GM12878 (cell line): ENCODE results near the gene CDR2. TPM values are rescaled to one million over a fixed set of nuclear protein-coding genes. Genes with fewer than 3 reads are reported as not detected.

Experiments used
- ATAC-seq: fragments of 200-7000 bp; cut with Tn5 transposase; 3 replicates; pipeline ENCODE4 v1.9.1; 2020; ENCODE audit warnings: mild to moderate bottlenecking, moderate library complexity
- BruUV-seq: library from RNA; stranded (reverse); fragments of 400-500 nt; replicated peaks from 2 replicates; lab custom pipeline; 2021; lab: Mats Ljungman, UMichigan
- CTCF ChIA-PET: fragments of 300-600 bp; sonication (Branson Sonifier 250); formaldehyde crosslinking; extraction: SDS; loops from one replicate; lab custom pipeline; 2021; ENCODE audit warnings: inconsistent platforms; lab: Yijun Ruan, JAX
- POLR2A ChIA-PET: fragments of 350-600 bp; formaldehyde crosslinking; extraction: SDS; loops from one replicate; lab custom pipeline; 2021; ENCODE audit warnings: inconsistent platforms; lab: Charles Lee
- RAD21 ChIA-PET: fragments of 300-600 bp; sonication (Branson Sonifier 250); formaldehyde crosslinking; loops from one replicate; lab custom pipeline; 2023; ENCODE audit warnings: antibody characterized with exemption; ENCODE audit not compliant: unreplicated experiment; lab: Charles Lee
- SMC1A ChIA-PET: fragments of 300-600 bp; sonication (Branson Sonifier 250); formaldehyde crosslinking; loops from one replicate; lab custom pipeline; 2023; ENCODE audit not compliant: unreplicated experiment, uncharacterized antibody; lab: Charles Lee
- DNase-seq: peaks from one replicate; pipeline ENCODE4 v3.0.0-alpha.2; 2011; ENCODE audit warnings: low read depth, low spot score
- FAIRE-seq: peaks from 3 replicates; lab custom pipeline; 2011; peaks lifted over from hg19 to GRCh38; lab: Jason Lieb, UNC
- H2AFZ ChIP-seq: 2 replicates; pipeline ENCODE4 v1.6.0; 2011; ENCODE audit warnings: low read depth, low read length, control low read depth; ENCODE audit not compliant: control insufficient read depth
- H3K27ac ChIP-seq: 2 replicates; pipeline ENCODE4 v1.5.1; 2011; ENCODE audit warnings: control low read depth; ENCODE audit not compliant: control insufficient read depth, insufficient read depth
- H3K27me3 ChIP-seq, 2 experiments: replicated peaks in 1 of 2; 2 replicates each; pipeline versions ENCODE4 v1.6.0 to v1.6.1; 2011; ENCODE audit warnings: low read length in 1 of 2; ENCODE audit not compliant: control insufficient read depth in 2 of 2, insufficient read depth in 2 of 2
- H3K36me3 ChIP-seq, 2 experiments: 2 replicates each; pipeline ENCODE4 v1.5.1; 2011; ENCODE audit warnings: low read length in 1 of 2; ENCODE audit not compliant: control insufficient read depth in 2 of 2, insufficient read depth in 2 of 2
- H3K4me1 ChIP-seq: 2 replicates; pipeline ENCODE4 v1.6.1; 2011; ENCODE audit warnings: mild to moderate bottlenecking, low read length, moderate library complexity, mixed read lengths; ENCODE audit not compliant: control insufficient read depth, insufficient read depth
- H3K4me2 ChIP-seq: 2 replicates; pipeline ENCODE4 v1.6.0; 2011; ENCODE audit warnings: control low read depth; ENCODE audit not compliant: control insufficient read depth, insufficient read depth
- H3K4me3 ChIP-seq: fragments of 200-600 bp; sonication (generic); 2 replicates; pipeline ENCODE4 v1.5.1; 2016
- H3K79me2 ChIP-seq: 2 replicates; pipeline ENCODE4 v1.6.0; 2011; ENCODE audit warnings: low read length; ENCODE audit not compliant: control insufficient read depth, insufficient read depth
- H3K9ac ChIP-seq: 2 replicates; pipeline ENCODE4 v1.8.0; 2011; ENCODE audit warnings: low read length, control low read depth, mixed read lengths; ENCODE audit not compliant: control insufficient read depth, insufficient read depth
- H3K9me3 ChIP-seq: replicated peaks from 3 replicates; pipeline ENCODE4 v1.5.1; 2011; ENCODE audit warnings: mild to moderate bottlenecking, low read length; ENCODE audit not compliant: control insufficient read depth, insufficient read depth
- H4K20me1 ChIP-seq: 2 replicates; pipeline ENCODE4 v1.6.0; 2011; ENCODE audit not compliant: control insufficient read depth, insufficient read depth
- CBX3 ChIP-seq: fragments of 200-600 bp; sonication (generic); IDR thresholded peaks from 2 replicates; pipeline ENCODE4 v1.6.1; 2016; ENCODE audit warnings: low read depth, borderline replicate concordance
- HDAC2 ChIP-seq: fragments of 200-600 bp; sonication (generic); IDR thresholded peaks from 2 replicates; pipeline ENCODE4 v1.6.1; 2017
- MEF2B ChIP-seq: fragments of 450-650 bp; IDR thresholded peaks from 2 replicates; pipeline ENCODE4 v1.6.1; 2018; ENCODE audit warnings: mild to moderate bottlenecking, moderate library complexity; ENCODE audit not compliant: partially characterized antibody, poor library complexity, severe bottlenecking
- NR2C1 ChIP-seq: fragments of 450-650 bp; IDR thresholded peaks from 2 replicates; pipeline ENCODE4 v1.6.1; 2017; ENCODE audit warnings: antibody characterized with exemption, mild to moderate bottlenecking, moderate library complexity
- POLR2A ChIP-seq: IDR thresholded peaks from 2 replicates; pipeline ENCODE4 v1.6.1; 2011; ENCODE audit warnings: low read depth, mild to moderate bottlenecking, low read length
- TAF1 ChIP-seq: IDR thresholded peaks from 2 replicates; pipeline ENCODE4 v1.6.1; 2011; ENCODE audit warnings: mild to moderate bottlenecking, low read depth, low read length, borderline replicate concordance
- ZNF207 ChIP-seq: fragments of 450-650 bp; IDR thresholded peaks from 2 replicates; pipeline ENCODE4 v1.6.1; 2014; ENCODE audit warnings: antibody characterized with exemption, mild to moderate bottlenecking, borderline replicate concordance
- WGBS: methylation state at CpG from one replicate; pipeline ENCODE4 v1.1.6; 2016; ENCODE audit warnings: low lambda C conversion rate; ENCODE audit not compliant: insufficient replicate concordance, insufficient coverage; ENCODE audit errors: missing lambda C conversion rate; 5-methylcytosine and 5-hydroxymethylcytosine counted together
- in situ Hi-C: fragments of 300-500 bp; cut with MboI; formaldehyde crosslinking; loops from 9 replicates; pipeline ENCODE4 v1.14.3; 2018; ENCODE audit warnings: mixed read lengths
- intact Hi-C: fragments of 100-400 bp; cut with micrococcal nuclease; formaldehyde crosslinking; loops from one replicate; pipeline ENCODE4 v1.14.2; 2022; ENCODE audit not compliant: unreplicated experiment
- polyA plus RNA-seq, 11 experiments: library from polyadenylated mRNA; depleted of rRNA in 4 of 11; unstranded in 6 of 11; stranded (reverse) in 5 of 11; fragments of >200 nt; fragmentation: Nextera tagmentation in 4 of 11; fragmentation: Illumina TruSeq in 1 of 11; extraction: Ambion mirVana in 4 of 11; extraction: Trizol in 1 of 11; gene quantifications; 1 replicate in 1 of 11; 2 replicates in 10 of 11; pipeline versions ENCODE4 v1.2.1 to v1.2.3, GENCODE V29; 2011 to 2016; ENCODE audit warnings: inconsistent platforms in 2 of 11, missing spikeins in 2 of 11, low read depth in 1 of 11
- total RNA-seq, 4 experiments: library from RNA; depleted of rRNA in 3 of 4; stranded (reverse); fragments of >200 nt in 3 of 4; fragmentation: Illumina TruSeq in 1 of 4; extraction: Trizol in 1 of 4; gene quantifications; 2 replicates each; pipeline versions ENCODE4 v1.2.1 to v1.2.3, GENCODE V29; 2013 to 2021
- TF ChIP-seq, protein P1 (sequence below): IDR thresholded peaks from 2 replicates; pipeline ENCODE4 v1.6.1; 2012; ENCODE audit warnings: low read depth, low read length, improper control_type of control experiment

Gene CDR2
- total and polyA plus RNA-seq, 10 of the 15 experiments (the other 5 are each of a cell fraction or from before 2014, with no cell fraction given), result 4.8 to 24.3 (median 19.2) TPM

GRCh38 chr16:22322741-22323140 lies 51.7 kb downstream of the CDR2 start:
- H3K9ac ChIP-seq, result no peak overlapping the region
- ChIA-PET RAD21 (no interaction called here), SMC1A (no interaction called here)
- no peak overlapping the region for H3K27ac ChIP-seq
- no peaks in the 10 kb centered on the region for H3K27me3 ChIP-seq
- TF ChIP-seq CBX3 (no peak), POLR2A (0 out of 2 replicates have a peak, but pooled peaks have one; percentile 28)
- TF ChIP-seq, all 136 proteins: peak for 1
- BruUV-seq, result no TSS peak
- ATAC-seq, result no peak
- H3K79me2 ChIP-seq, result 0 out of 2 replicates have a peak, but pooled peaks cover 2% of the 10 kb centered on the region
- in situ Hi-C loops (loop anchor here (10.0 to 25.0 kb wide), 5 partner anchors 240 to 1168 kb away; partner anchors contain the start of genes DNAH3 and LDAF1), intact Hi-C loops (loop anchor here (5.0 kb wide), 2 partner anchors 50 to 1165 kb away; partner anchors contain the start of genes CDR2 and LDAF1)
- no peak overlapping the region for H3K4me2 ChIP-seq
- no peak overlapping the region for H2AFZ ChIP-seq
- CTCF ChIA-PET, result interaction anchor here (1.5 kb wide), 1 partner anchor 50 kb away, joined by 3 read pairs; no protein-coding TSS in a partner anchor
- DNase-seq, result no peak
- 92% methylated on average over 14 of the region's 17 CpGs for WGBS
- no peak overlapping the region for H3K4me3 ChIP-seq
- POLR2A ChIA-PET, result no interaction called here
- H3K4me1 ChIP-seq, result no peaks in the 10 kb centered on the region
- FAIRE-seq, result no peak
- H3K9me3 ChIP-seq, result no peaks in the 10 kb centered on the region
- H4K20me1 ChIP-seq, result no peaks in the 10 kb centered on the region
- H3K36me3 ChIP-seq, result peaks cover 18 to 42% of the 10 kb centered on the region in 2 experiments

- no peaks in the 10 kb centered on the region for H4K20me1 ChIP-seq
- intact Hi-C loops (loop anchor here (5.0 kb wide), 2 partner anchors 50 to 1165 kb away; partner anchors contain the start of genes CDR2 and LDAF1), in situ Hi-C loops (loop anchor here (10.0 to 25.0 kb wide), 5 partner anchors 240 to 1167 kb away; partner anchors contain the start of genes DNAH3 and LDAF1)
- ChIA-PET RAD21 (no interaction called here), POLR2A (no interaction called here), CTCF (interaction anchor here (1.6 to 3.9 kb wide), 3 partner anchors 21 to 754 kb away, joined by 3 to 20 read pairs (median 5); no protein-coding TSS in a partner anchor), SMC1A (no interaction called here)
- ATAC-seq (no peak), FAIRE-seq (no peak), DNase-seq (no peak)
- no peaks in the 10 kb centered on the region for H3K9me3 ChIP-seq
- 0 out of 2 replicates have a peak, but pooled peaks have one; percentile 10 for TF ChIP-seq POLR2A
- TF ChIP-seq HDAC2, result no peak
- TF ChIP-seq ZNF207, result no peak
- no peak for TF ChIP-seq MEF2B
- no peak for TF ChIP-seq NR2C1
- no peak for TF ChIP-seq TAF1
- TF ChIP-seq, protein P1, sequence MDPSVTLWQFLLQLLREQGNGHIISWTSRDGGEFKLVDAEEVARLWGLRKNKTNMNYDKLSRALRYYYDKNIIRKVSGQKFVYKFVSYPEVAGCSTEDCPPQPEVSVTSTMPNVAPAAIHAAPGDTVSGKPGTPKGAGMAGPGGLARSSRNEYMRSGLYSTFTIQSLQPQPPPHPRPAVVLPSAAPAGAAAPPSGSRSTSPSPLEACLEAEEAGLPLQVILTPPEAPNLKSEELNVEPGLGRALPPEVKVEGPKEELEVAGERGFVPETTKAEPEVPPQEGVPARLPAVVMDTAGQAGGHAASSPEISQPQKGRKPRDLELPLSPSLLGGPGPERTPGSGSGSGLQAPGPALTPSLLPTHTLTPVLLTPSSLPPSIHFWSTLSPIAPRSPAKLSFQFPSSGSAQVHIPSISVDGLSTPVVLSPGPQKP, result no peak
- no peak overlapping the region for H3K4me3 ChIP-seq
- no peak overlapping the region for H3K9ac ChIP-seq
- no TSS peak for BruUV-seq
- H3K4me1 ChIP-seq, result no peaks in the 10 kb centered on the region
- no peak overlapping the region for H3K27ac ChIP-seq
- 99% methylated on average over 11 of the region's 11 CpGs for WGBS
- no peak overlapping the region for H3K4me2 ChIP-seq
- no peaks in the 10 kb centered on the region for H3K27me3 ChIP-seq
- peaks cover 15 to 42% of the 10 kb centered on the region in 2 experiments for H3K36me3 ChIP-seq
- H3K79me2 ChIP-seq, result 0 out of 2 replicates have a peak, but pooled peaks cover 2% of the 10 kb centered on the region
- H2AFZ ChIP-seq, result no peak overlapping the region
Measured at GRCh38 chr16:22322021-22322471, 52.4 kb downstream of the CDR2 start.
